ENCODE results near the gene GNE.

- TF ChIP-seq CTCF (IDR thresholded peaks at IDR 0.05) = no peak
- TF ChIP-seq POLR2A (IDR thresholded peaks at IDR 0.05) = no peak
These were observed 89.1 kb downstream of the GNE start, which contains the start of gene CCIN for GRCh38 chr9:36169166-36169565.

Measured in esophagus squamous epithelium (tissue), 4 donors.